K562 (cell line): ENCODE results near the gene CSNK1G1. TPM values are rescaled to one million over a fixed set of nuclear protein-coding genes. Genes with fewer than 3 reads are reported as not detected.

Experiments used
- ATAC-seq: fragments of 200-7000 bp; cut with Tn5 transposase; 3 replicates; pipeline ENCODE4 v1.9.1; 2020; ENCODE audit warnings: moderate library complexity
- BruUV-seq: library from RNA; stranded (reverse); fragments of 400-500 nt; replicated peaks from 2 replicates; lab custom pipeline; 2021; lab: Mats Ljungman, UMichigan
- CTCF ChIA-PET: fragments of 300-600 bp; formaldehyde crosslinking; extraction: SDS; loops from one replicate; lab custom pipeline; 2021; ENCODE audit warnings: low intra/inter-chr PET ratio; lab: Yijun Ruan, JAX
- POLR2A ChIA-PET: fragments of 300-600, 350-650 bp; sonication (Branson Sonifier 250); formaldehyde crosslinking; extraction: SDS; loops from one replicate; lab custom pipeline; 2021; ENCODE audit warnings: antibody characterized with exemption, inconsistent platforms; lab: Yijun Ruan, JAX
- DNase-seq, 4 experiments: peaks; one replicate each; pipeline versions ENCODE4 v3.0.0 to v3.0.0-alpha.2; 2011 to 2018; ENCODE audit warnings: low spot score in 3 of 4, mixed read lengths in 3 of 4; ENCODE audit errors: extremely low read depth in 1 of 4
- FAIRE-seq: peaks from 2 replicates; lab custom pipeline; 2011; peaks lifted over from hg19 to GRCh38; lab: Jason Lieb, UNC
- H2AFZ ChIP-seq: 2 replicates; pipeline ENCODE4 v1.6.0; 2011; ENCODE audit warnings: low read depth, low read length, control low read depth, inconsistent platforms
- H3K27ac ChIP-seq: fragments of 200-600 bp; 3 replicates; pipeline ENCODE4 v1.8.0; 2011; ENCODE audit warnings: low read depth, mild to moderate bottlenecking, control low read depth, inconsistent platforms, low read length, moderate library complexity, mixed read lengths; ENCODE audit errors: extremely low read depth
- H3K27me3 ChIP-seq, 2 experiments: fragments of 300-600 bp in 1 of 2; 2 replicates in 1 of 2; 3 replicates in 1 of 2; pipeline versions ENCODE4 v1.6.0 to v1.8.0; 2011; ENCODE audit warnings: inconsistent platforms in 2 of 2, low read length in 2 of 2, mild to moderate bottlenecking in 1 of 2, mixed read lengths in 1 of 2, moderate library complexity in 1 of 2; ENCODE audit not compliant: control insufficient read depth in 2 of 2, insufficient read depth in 2 of 2
- H3K36me3 ChIP-seq: fragments of 300-600 bp; 3 replicates; pipeline ENCODE4 v1.8.0; 2011; ENCODE audit warnings: mild to moderate bottlenecking, low read length, inconsistent platforms; ENCODE audit not compliant: control insufficient read depth, insufficient read depth
- H3K4me1 ChIP-seq, 2 experiments: fragments of 200-600 bp in 1 of 2; replicated peaks in 1 of 2; 2 replicates in 1 of 2; 3 replicates in 1 of 2; pipeline versions ENCODE4 v1.5.1 to v1.8.0; 2011; ENCODE audit warnings: inconsistent platforms in 2 of 2, low read length in 2 of 2, mild to moderate bottlenecking in 1 of 2, mixed read lengths in 1 of 2, moderate library complexity in 1 of 2; ENCODE audit not compliant: control insufficient read depth in 2 of 2, insufficient read depth in 2 of 2
- H3K4me2 ChIP-seq: 2 replicates; pipeline ENCODE4 v1.6.1; 2011; ENCODE audit warnings: low read length, control low read depth, inconsistent platforms, mixed read lengths; ENCODE audit not compliant: insufficient read depth
- H3K4me3 ChIP-seq: fragments of 200-600 bp; sonication (generic), shearing (Covaris generic); 2 replicates; pipeline ENCODE4 v1.5.1; 2016; ENCODE audit warnings: control low read depth, inconsistent platforms
- H3K79me2 ChIP-seq: fragments of 200-600 bp; 3 replicates; pipeline ENCODE4 v1.8.0; 2011; ENCODE audit warnings: low read length, inconsistent platforms; ENCODE audit not compliant: control insufficient read depth, insufficient read depth
- H3K9ac ChIP-seq, 2 experiments: 2 replicates each; pipeline versions ENCODE4 v1.6.0 to v1.6.1; 2011; ENCODE audit warnings: low read depth in 2 of 2, low read length in 2 of 2, control low read depth in 1 of 2, inconsistent platforms in 1 of 2, mild to moderate bottlenecking in 1 of 2, mixed read lengths in 1 of 2; ENCODE audit not compliant: insufficient read depth in 1 of 2
- H3K9me1 ChIP-seq: one replicate; pipeline ENCODE4 v1.6.0; 2011; ENCODE audit warnings: inconsistent platforms, mild to moderate bottlenecking, low read length, moderate library complexity; ENCODE audit not compliant: control insufficient read depth, insufficient read depth
- H3K9me3 ChIP-seq: replicated peaks from 2 replicates; pipeline ENCODE4 v1.5.1; 2011; ENCODE audit warnings: low read depth, low read length, inconsistent platforms; ENCODE audit not compliant: control insufficient read depth, insufficient read depth
- H4K20me1 ChIP-seq: replicated peaks from 2 replicates; pipeline ENCODE4 v1.6.1; 2011; ENCODE audit warnings: low read length, inconsistent platforms, mixed read lengths; ENCODE audit not compliant: control insufficient read depth, insufficient read depth
- ARID1B ChIP-seq: fragments of 450-650 bp; IDR thresholded peaks from 2 replicates; pipeline ENCODE4 v1.6.1; 2016; ENCODE audit warnings: antibody characterized with exemption, mild to moderate bottlenecking, inconsistent platforms
- ARID2 ChIP-seq: fragments of 450-650 bp; IDR thresholded peaks from 2 replicates; pipeline ENCODE4 v1.6.1; 2017; ENCODE audit warnings: antibody characterized with exemption, mild to moderate bottlenecking
- CBX3 ChIP-seq, 2 experiments: IDR thresholded peaks; 1 replicate in 1 of 2; 2 replicates in 1 of 2; pipeline ENCODE4 v1.6.1; 2012; ENCODE audit warnings: inconsistent platforms in 2 of 2, low read length in 2 of 2, borderline replicate concordance in 1 of 2, control low read depth in 1 of 2
- CBX5 ChIP-seq: IDR thresholded peaks from 2 replicates; pipeline ENCODE4 v1.6.1; 2014; ENCODE audit warnings: low read depth, borderline replicate concordance
- ELF2 ChIP-seq: fragments of 250-450 bp; sonication (Bioruptor Pico); IDR thresholded peaks from 2 replicates; pipeline ENCODE4 v1.5.0; 2021; ENCODE audit warnings: mild to moderate bottlenecking
- FOXA3 ChIP-seq, 2 experiments: fragments of 450-650 bp in 1 of 2; sonication (generic) in 1 of 2; formaldehyde crosslinking; IDR thresholded peaks in 1 of 2; conservative IDR thresholded peaks in 1 of 2; 2 replicates each; pipeline versions ENCODE4 v1.4.0 to v1.8.0; 2020 to 2022; ENCODE audit warnings: mild to moderate bottlenecking in 2 of 2, missing genetic modification reagents in 1 of 2
- GATAD2B ChIP-seq: fragments of 450-650 bp; IDR thresholded peaks from 2 replicates; pipeline ENCODE4 v1.6.1; 2017; ENCODE audit warnings: mild to moderate bottlenecking, borderline replicate concordance
- JUNB ChIP-seq: fragments of 450-650 bp; formaldehyde crosslinking; conservative IDR thresholded peaks from 2 replicates; pipeline ENCODE4 v1.4.0; 2020; ENCODE audit warnings: mild to moderate bottlenecking
- MAZ ChIP-seq, 2 experiments: fragments of 450-650 bp in 1 of 2; sonication (generic) in 1 of 2; formaldehyde crosslinking; IDR thresholded peaks in 1 of 2; conservative IDR thresholded peaks in 1 of 2; 2 replicates each; pipeline versions ENCODE4 v1.4.0 to v1.5.0; 2020; ENCODE audit warnings: mild to moderate bottlenecking in 1 of 2, missing genetic modification reagents in 1 of 2
- PHF8 ChIP-seq: fragments of 200-600 bp; sonication (generic); IDR thresholded peaks from 2 replicates; pipeline ENCODE4 v1.6.1; 2012; ENCODE audit warnings: mixed run types, mild to moderate bottlenecking, inconsistent platforms, low read length, moderate library complexity, borderline replicate concordance
- POLR2G ChIP-seq: fragments of 200-400 bp; formaldehyde crosslinking; IDR thresholded peaks from 2 replicates; pipeline ENCODE4 v1.6.1; 2017; ENCODE audit warnings: low read depth, mild to moderate bottlenecking, antibody characterized with exemption, low read length, moderate library complexity
- PREB ChIP-seq: sonication (generic); formaldehyde crosslinking; IDR thresholded peaks from 2 replicates; pipeline ENCODE4 v1.8.1; 2023; ENCODE audit warnings: mild to moderate bottlenecking, missing genetic modification reagents
- PTBP1 ChIP-seq: fragments of 200-400 bp; formaldehyde crosslinking; IDR thresholded peaks from 2 replicates; pipeline ENCODE4 v1.6.1; 2017; ENCODE audit warnings: low read depth, low read length
- RBFOX2 ChIP-seq: fragments of 200-400 bp; formaldehyde crosslinking; IDR thresholded peaks from 2 replicates; pipeline ENCODE4 v1.6.1; 2017; ENCODE audit warnings: low read depth, mild to moderate bottlenecking, low read length, moderate library complexity
- SAFB ChIP-seq: fragments of 200-400 bp; formaldehyde crosslinking; IDR thresholded peaks from 2 replicates; pipeline ENCODE4 v1.6.1; 2017; ENCODE audit warnings: low read depth, low read length, borderline replicate concordance
- TCFL5 ChIP-seq: fragments of 250-450 bp; sonication (Bioruptor Pico); conservative IDR thresholded peaks from 2 replicates; pipeline ENCODE4 v1.6.1; 2021; ENCODE audit warnings: mild to moderate bottlenecking, moderate library complexity, matching md5 sums
- TEAD4 ChIP-seq, 2 experiments: sonication (generic) in 1 of 2; formaldehyde crosslinking in 1 of 2; IDR thresholded peaks; 2 replicates each; pipeline versions ENCODE4 v1.6.1 to v1.8.0; 2012 to 2022; ENCODE audit warnings: borderline replicate concordance in 1 of 2, inconsistent platforms in 1 of 2, low read length in 1 of 2, mild to moderate bottlenecking in 1 of 2, missing genetic modification reagents in 1 of 2
- ZNF76 ChIP-seq: fragments of 250-450 bp; sonication (Bioruptor Pico); IDR thresholded peaks from 2 replicates; pipeline ENCODE4 v1.4.0; 2020; ENCODE audit warnings: mild to moderate bottlenecking, moderate library complexity, borderline replicate concordance
- ZSCAN32 ChIP-seq: fragments of 450-650 bp; formaldehyde crosslinking; IDR thresholded peaks from 2 replicates; pipeline ENCODE4 v1.4.0; 2020; ENCODE audit warnings: mild to moderate bottlenecking, moderate library complexity
- WGBS: fragments of 100-300 bp; shearing (Covaris generic); methylation state at CpG from one replicate; pipeline ENCODE4 v1.1.6; 2016; ENCODE audit warnings: low coverage, mixed read lengths; ENCODE audit not compliant: insufficient coverage; ENCODE audit errors: missing lambda C conversion rate; 5-methylcytosine and 5-hydroxymethylcytosine counted together
- in situ Hi-C: fragments of 300-500 bp; cut with MboI; formaldehyde crosslinking; loops from 4 replicates; pipeline ENCODE4 v1.15.0; 2018; ENCODE audit warnings: inconsistent platforms, mixed read lengths
- intact Hi-C: fragments of 100-400 bp; cut with micrococcal nuclease; formaldehyde crosslinking; loops from 2 replicates; pipeline ENCODE4 v1.14.2; 2022
- polyA plus RNA-seq, 8 experiments: library from polyadenylated mRNA; depleted of rRNA in 4 of 8; stranded (reverse) in 5 of 8; unstranded in 3 of 8; fragments of >200 nt; fragmentation: Nextera tagmentation in 2 of 8; fragmentation: Illumina TruSeq in 1 of 8; extraction: Ambion mirVana in 2 of 8; extraction: Trizol in 1 of 8; gene quantifications; 2 replicates each; pipeline versions ENCODE4 v1.2.1 to v1.2.3, GENCODE V29; 2011 to 2014; ENCODE audit warnings: inconsistent platforms in 1 of 8, missing spikeins in 1 of 8
- total RNA-seq, 7 experiments: library from RNA; depleted of rRNA in 6 of 7; stranded (reverse); fragments of >200 nt in 6 of 7; fragmentation: Illumina TruSeq in 2 of 7; extraction: Trizol in 2 of 7; gene quantifications; 2 replicates each; pipeline versions ENCODE4 v1.2.1 to v1.2.3, GENCODE V29; 2011 to 2021; ENCODE audit warnings: low replicate concordance in 1 of 7

Gene CSNK1G1
- total and polyA plus RNA-seq, 9 of the 15 experiments (the other 6 are each of a cell fraction or from before 2014, with no cell fraction given) = 4.5 to 18.5 (median 9.5) TPM

GRCh38 chr15:64151727-64152506 lies 204.1 kb downstream of the CSNK1G1 start, which contains the start of gene SNX22:
Gene SNX22, plus strand, starts transcription at chr15:64151731. Its CDS starts 45 bp downstream, at chr15:64151776.
- POLR2A ChIA-PET = interaction anchor here (0.6 to 1.1 kb wide), 3 partner anchors 21 to 576 kb away, joined by 3 to 5 read pairs (median 4); no protein-coding TSS in a partner anchor
- Histone ChIP-seq H3K4me3 (peak within 1 kb of the TSS; percentile 55), H3K27me3 (no peaks in the 10 kb centered on the region), H3K9ac (peak within 1 kb of the TSS; percentile 48 to 92), H3K36me3 (peaks cover 24% of the 10 kb centered on the region; the same call in 2 of the 3 replicates), H3K9me1 (peaks cover 4% of the 10 kb centered on the region), H3K4me2 (peak within 1 kb of the TSS; percentile 77), H3K4me1 (peaks cover 20 to 62% of the 10 kb centered on the region in 2 experiments; a peak in 4 of 5 replicates), H3K9me3 (no peaks in the 10 kb centered on the region), H4K20me1 (no peaks in the 10 kb centered on the region; the same call in 1 of the 2 replicates), H3K79me2 (no peaks in the 10 kb centered on the region), H3K27ac (peak within 1 kb of the TSS; percentile 60), H2AFZ (peak within 1 kb of the TSS; percentile 92)
- WGBS = 56% methylated on average over 17 of the region's 83 CpGs
- in situ Hi-C loops = no loop called here
- no TSS peak for BruUV-seq
- DNase-seq = no peak
- CTCF ChIA-PET = interaction anchor here (0.6 kb wide), 1 partner anchor 818 kb away, joined by 3 read pairs; no protein-coding TSS in a partner anchor
- no peak for FAIRE-seq
- ATAC-seq = peak; percentile 1; the same call in 1 of the 3 replicates
- intact Hi-C loops = loop anchor here (2.0 to 10.0 kb wide), 4 partner anchors 57 to 685 kb away; partner anchors contain the start of gene SNX1
- TF ChIP-seq SAFB = no peak
- no peak for TF ChIP-seq PTBP1
- no peak for TF ChIP-seq TEAD4 (IDR thresholded peaks at IDR 0.05; ENCODE audit: low read length)
- no peak for TF ChIP-seq TEAD4 (CRISPR knock-in tag; IDR thresholded peaks at IDR 0.05; ENCODE audit: borderline replicate concordance)
- TF ChIP-seq ZSCAN32 (CRISPR knock-in tag) = no peak
- TF ChIP-seq ZNF76 (CRISPR knock-in tag) = no peak
- no peak for TF ChIP-seq ARID1B
- no peak for TF ChIP-seq ARID2
- TF ChIP-seq CBX3 (IDR thresholded peaks at IDR 0.05; ENCODE audit: borderline replicate concordance in 1 of 2, low read length in 2 of 2) = no peak
- no peak for TF ChIP-seq JUNB (CRISPR knock-in tag)
- no peak for TF ChIP-seq PREB (CRISPR knock-in tag)
- no peak for TF ChIP-seq ELF2 (CRISPR knock-in tag)
- TF ChIP-seq CBX5 = no peak
- TF ChIP-seq FOXA3 (CRISPR knock-in tag; conservative IDR thresholded peaks at IDR 0.05 in 1 of 2, IDR thresholded peaks at IDR 0.05 in 1 of 2) = no peak
- TF ChIP-seq MAZ (CRISPR knock-in tag; conservative IDR thresholded peaks at IDR 0.05 in 1 of 2, IDR thresholded peaks at IDR 0.05 in 1 of 2) = peak in 1 of 2 experiments; percentile 12; a peak in 1 of 4 replicates
- TF ChIP-seq TCFL5 (CRISPR knock-in tag) = no peak
- TF ChIP-seq RBFOX2 = peak; percentile 30; the same call in 1 of the 2 replicates
- peak; percentile 69 for TF ChIP-seq POLR2G
- TF ChIP-seq PHF8 = peak; percentile 48; the same call in 1 of the 2 replicates
- TF ChIP-seq GATAD2B = no peak
